Keratinocyte (primary cell): ENCODE results near the gene ARHGEF28.

ENCODE experiments used
- CTCF ChIP-seq, 3 experiments: IDR thresholded peaks in 1 of 3; conservative IDR thresholded peaks in 1 of 3; optimal IDR thresholded peaks in 1 of 3; 2 replicates in 2 of 3; 3 replicates in 1 of 3; pipeline versions ENCODE3 to v1.5.1; 2011; ENCODE audit warnings: low read length in 3 of 3, mild to moderate bottlenecking in 3 of 3, moderate library complexity in 2 of 3, control low read depth in 1 of 3, inconsistent platforms in 1 of 3; ENCODE audit not compliant: insufficient read depth in 2 of 3; ENCODE audit errors: extremely low read depth in 1 of 3
- EZH2 ChIP-seq: IDR thresholded peaks from one replicate; pipeline ENCODE4 v1.6.1; 2012; ENCODE audit warnings: inconsistent platforms, mild to moderate bottlenecking, low read length, moderate library complexity

GRCh38 chr5:73719632-73720031, 93.6 kb downstream of the ARHGEF28 start:
- TF ChIP-seq CTCF (optimal IDR thresholded peaks at IDR 0.05 in 1 of 3, IDR thresholded peaks at IDR 0.05 in 1 of 3, conservative IDR thresholded peaks at IDR 0.05 in 1 of 3; ENCODE audit: extremely low read depth in 1 of 3, insufficient read depth in 2 of 3, low read length in 3 of 3) (no peak), EZH2 (no peak)
